H1 (cell line): ENCODE results near the gene OR6N1. TPM values are rescaled to one million over a fixed set of nuclear protein-coding genes. Genes with fewer than 3 reads are reported as not detected.

ENCODE experiments used
- BACH1 ChIP-seq: IDR thresholded peaks from 2 replicates; pipeline ENCODE4 v1.6.1; 2012; ENCODE audit warnings: low read length, improper control_type of control experiment
- BRCA1 ChIP-seq: IDR thresholded peaks from 2 replicates; pipeline ENCODE4 v1.6.1; 2012; ENCODE audit warnings: low read depth, low read length, improper control_type of control experiment
- CEBPB ChIP-seq: IDR thresholded peaks from 2 replicates; pipeline ENCODE4 v1.6.1; 2012; ENCODE audit warnings: low read depth, low read length
- PHF8 ChIP-seq: fragments of 200-600 bp; sonication (generic); conservative IDR thresholded peaks from 2 replicates; pipeline ENCODE4 v1.7.1; 2012; ENCODE audit warnings: low read depth, mild to moderate bottlenecking, inconsistent platforms, low read length, moderate library complexity
- RBBP5 ChIP-seq: IDR thresholded peaks from 2 replicates; pipeline ENCODE4 v1.7.1; 2012; ENCODE audit warnings: low read depth, mild to moderate bottlenecking, inconsistent platforms, low read length, moderate library complexity, borderline replicate concordance
- SUZ12 ChIP-seq: fragments of 200-600 bp; sonication (generic); IDR thresholded peaks from 2 replicates; pipeline ENCODE4 v1.6.1; 2012; ENCODE audit warnings: mild to moderate bottlenecking, inconsistent platforms, low read length, moderate library complexity, mixed read lengths
- polyA plus RNA-seq, 7 experiments: library from polyadenylated mRNA; depleted of rRNA in 3 of 7; stranded (reverse) in 5 of 7; unstranded in 2 of 7; fragments of >200 nt in 5 of 7; fragments of 200-250 nt in 2 of 7; gene quantifications; 1 replicate in 5 of 7; 2 replicates in 1 of 7; 4 replicates in 1 of 7; pipeline versions ENCODE4 v1.2.1 to v1.2.3, GENCODE V29; 2011 to 2013; ENCODE audit warnings: missing spikeins in 2 of 7, mixed read lengths in 2 of 7
- total RNA-seq: library from RNA; stranded (reverse); fragmentation: NEBNext Ultra II Directional; extraction: Animal tissue kit (Norgen Biotek cat#: 25700); gene quantifications from 2 replicates; pipeline ENCODE4 v1.2.1, GENCODE V29; 2021
- TF ChIP-seq, protein P1 (sequence below): IDR thresholded peaks from 2 replicates; pipeline ENCODE4 v1.6.1; 2012; ENCODE audit warnings: low read length, inconsistent platforms
- TF ChIP-seq, protein P2 (sequence below): IDR thresholded peaks from 2 replicates; pipeline ENCODE4 v1.6.1; 2012; ENCODE audit warnings: inconsistent platforms

OR6N1 gene
- total and polyA plus RNA-seq, 2 of the 8 experiments (the other 6 are each of a cell fraction or from before 2014, with no cell fraction given), result not detected

DNA sequence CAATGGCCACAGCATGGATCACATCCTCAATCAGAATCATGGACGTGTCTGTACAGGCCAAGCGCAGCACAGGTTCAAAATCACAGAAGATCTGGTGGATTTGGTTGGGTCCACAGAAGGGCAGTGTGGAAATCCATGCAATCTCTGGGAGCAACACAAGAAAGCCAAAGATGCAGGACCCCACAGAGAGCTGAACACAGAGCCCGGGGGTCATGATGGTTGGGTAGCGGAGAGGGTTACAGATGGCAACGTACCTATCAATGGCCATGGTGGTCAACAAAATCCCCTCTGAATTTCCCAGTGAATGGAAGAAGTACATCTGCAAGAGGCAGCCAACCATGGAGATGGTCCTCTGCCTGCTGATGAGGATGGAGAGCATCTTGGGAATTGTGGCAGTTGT, 47.6 kb downstream of the OR6N1 start (continued):
- TF ChIP-seq, protein P1, sequence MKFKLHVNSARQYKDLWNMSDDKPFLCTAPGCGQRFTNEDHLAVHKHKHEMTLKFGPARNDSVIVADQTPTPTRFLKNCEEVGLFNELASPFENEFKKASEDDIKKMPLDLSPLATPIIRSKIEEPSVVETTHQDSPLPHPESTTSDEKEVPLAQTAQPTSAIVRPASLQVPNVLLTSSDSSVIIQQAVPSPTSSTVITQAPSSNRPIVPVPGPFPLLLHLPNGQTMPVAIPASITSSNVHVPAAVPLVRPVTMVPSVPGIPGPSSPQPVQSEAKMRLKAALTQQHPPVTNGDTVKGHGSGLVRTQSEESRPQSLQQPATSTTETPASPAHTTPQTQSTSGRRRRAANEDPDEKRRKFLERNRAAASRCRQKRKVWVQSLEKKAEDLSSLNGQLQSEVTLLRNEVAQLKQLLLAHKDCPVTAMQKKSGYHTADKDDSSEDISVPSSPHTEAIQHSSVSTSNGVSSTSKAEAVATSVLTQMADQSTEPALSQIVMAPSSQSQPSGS, result no peak
- TF ChIP-seq BRCA1 (no peak), CEBPB (no peak), PHF8 (no peak), RBBP5 (no peak), SUZ12 (no peak), BACH1 (no peak)
- TF ChIP-seq, protein P2, sequence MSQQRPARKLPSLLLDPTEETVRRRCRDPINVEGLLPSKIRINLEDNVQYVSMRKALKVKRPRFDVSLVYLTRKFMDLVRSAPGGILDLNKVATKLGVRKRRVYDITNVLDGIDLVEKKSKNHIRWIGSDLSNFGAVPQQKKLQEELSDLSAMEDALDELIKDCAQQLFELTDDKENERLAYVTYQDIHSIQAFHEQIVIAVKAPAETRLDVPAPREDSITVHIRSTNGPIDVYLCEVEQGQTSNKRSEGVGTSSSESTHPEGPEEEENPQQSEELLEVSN, result no peak
